Lower leg skin (tissue), 3 donors: ENCODE results near the gene SINHCAF.

Experiments
- POLR2A ChIP-seq, 2 donors: fragments of 450-650 bp; IDR thresholded peaks; one replicate each; pipeline ENCODE4 v1.6.1; 2016 to 2017; ENCODE audit warnings: antibody characterized with exemption in 2 of 2, mild to moderate bottlenecking in 1 of 2, moderate library complexity in 1 of 2
- TF ChIP-seq, protein P1 (sequence below), 3 donors: fragments of 450-650 bp; IDR thresholded peaks; one replicate each; pipeline ENCODE4 v1.5.1; 2016; ENCODE audit warnings: antibody characterized with exemption in 3 of 3, mild to moderate bottlenecking in 3 of 3, moderate library complexity in 2 of 3

GRCh38 chr12:31300341-31300740 is 25.6 kb downstream of the SINHCAF start:
- TF ChIP-seq, protein P1, sequence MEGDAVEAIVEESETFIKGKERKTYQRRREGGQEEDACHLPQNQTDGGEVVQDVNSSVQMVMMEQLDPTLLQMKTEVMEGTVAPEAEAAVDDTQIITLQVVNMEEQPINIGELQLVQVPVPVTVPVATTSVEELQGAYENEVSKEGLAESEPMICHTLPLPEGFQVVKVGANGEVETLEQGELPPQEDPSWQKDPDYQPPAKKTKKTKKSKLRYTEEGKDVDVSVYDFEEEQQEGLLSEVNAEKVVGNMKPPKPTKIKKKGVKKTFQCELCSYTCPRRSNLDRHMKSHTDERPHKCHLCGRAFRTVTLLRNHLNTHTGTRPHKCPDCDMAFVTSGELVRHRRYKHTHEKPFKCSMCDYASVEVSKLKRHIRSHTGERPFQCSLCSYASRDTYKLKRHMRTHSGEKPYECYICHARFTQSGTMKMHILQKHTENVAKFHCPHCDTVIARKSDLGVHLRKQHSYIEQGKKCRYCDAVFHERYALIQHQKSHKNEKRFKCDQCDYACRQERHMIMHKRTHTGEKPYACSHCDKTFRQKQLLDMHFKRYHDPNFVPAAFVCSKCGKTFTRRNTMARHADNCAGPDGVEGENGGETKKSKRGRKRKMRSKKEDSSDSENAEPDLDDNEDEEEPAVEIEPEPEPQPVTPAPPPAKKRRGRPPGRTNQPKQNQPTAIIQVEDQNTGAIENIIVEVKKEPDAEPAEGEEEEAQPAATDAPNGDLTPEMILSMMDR (IDR thresholded peaks at IDR 0.05), result no peak
- no peak for TF ChIP-seq POLR2A (IDR thresholded peaks at IDR 0.05)
